ENCODE data around the gene GFRA3.
A peak's percentile ranks its signal among the peaks of the same experiment; 100 is the strongest.
"Not testable (repeated sequence)": the region's sequence is repeated elsewhere in the genome, so short reads cannot be mapped to it uniquely, and the experiment has no call there.

GFRA3 gene, protein sequence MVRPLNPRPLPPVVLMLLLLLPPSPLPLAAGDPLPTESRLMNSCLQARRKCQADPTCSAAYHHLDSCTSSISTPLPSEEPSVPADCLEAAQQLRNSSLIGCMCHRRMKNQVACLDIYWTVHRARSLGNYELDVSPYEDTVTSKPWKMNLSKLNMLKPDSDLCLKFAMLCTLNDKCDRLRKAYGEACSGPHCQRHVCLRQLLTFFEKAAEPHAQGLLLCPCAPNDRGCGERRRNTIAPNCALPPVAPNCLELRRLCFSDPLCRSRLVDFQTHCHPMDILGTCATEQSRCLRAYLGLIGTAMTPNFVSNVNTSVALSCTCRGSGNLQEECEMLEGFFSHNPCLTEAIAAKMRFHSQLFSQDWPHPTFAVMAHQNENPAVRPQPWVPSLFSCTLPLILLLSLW

DNA sequence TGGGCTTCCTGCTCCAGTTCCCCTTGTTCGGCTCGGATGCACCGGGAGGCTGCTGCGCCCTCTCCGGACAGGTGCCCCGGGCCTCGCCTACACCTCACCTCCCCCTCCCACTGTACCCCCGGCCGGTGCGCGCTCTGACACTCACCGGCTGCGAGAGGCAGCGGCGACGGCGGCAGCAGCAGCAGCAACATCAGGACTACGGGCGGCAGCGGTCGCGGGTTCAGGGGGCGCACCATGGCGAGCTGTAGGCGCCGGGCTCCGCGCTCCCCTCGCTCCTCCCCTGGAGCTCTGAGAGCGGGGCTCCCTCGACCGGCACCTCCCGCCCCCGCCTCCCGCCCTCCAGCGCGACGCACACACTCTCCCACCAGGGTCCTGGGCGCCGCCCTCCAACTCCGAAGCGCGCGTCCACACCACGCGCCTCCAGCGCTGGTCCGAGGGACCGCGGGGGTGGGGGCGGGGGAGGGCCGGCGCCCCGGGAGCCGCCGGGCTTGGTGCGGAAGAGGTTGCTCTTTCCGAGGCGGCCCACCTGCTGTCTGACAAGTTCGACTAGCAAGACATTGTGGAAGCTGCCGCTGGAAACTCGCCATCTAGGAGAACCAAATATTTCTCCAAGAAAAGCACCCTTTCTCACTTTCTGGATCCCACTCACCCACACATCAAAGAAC is at the start of gene GFRA3:
TSS of gene GFRA3 (minus strand) at position 433 of the 665 bp plus-strand sequence. CDS start at position 236, 197 bp downstream.
- DNase-seq: peak in 1 of 2 experiments; percentile 39

DNA sequence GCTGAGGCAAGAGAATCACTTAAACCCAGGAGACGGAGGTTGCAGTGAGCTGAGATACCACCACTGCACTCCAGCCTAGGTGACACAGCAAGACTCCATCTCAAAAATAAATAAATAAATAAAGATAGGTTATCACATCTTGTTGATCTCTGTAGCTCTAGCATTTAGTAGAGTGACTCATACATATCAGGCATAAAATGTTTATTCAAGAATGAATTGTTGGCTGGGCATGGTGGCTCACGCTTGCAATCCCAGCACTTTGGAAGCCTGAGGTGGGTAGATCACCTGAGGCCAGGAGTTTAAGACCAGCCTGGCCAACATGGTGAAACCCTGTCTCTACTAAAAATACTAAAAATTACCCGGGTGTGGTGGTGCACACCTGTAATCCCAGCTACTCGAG is 43.8 kb upstream of the GFRA3 start:
- DNase-seq: not testable (repeated sequence)

DNA sequence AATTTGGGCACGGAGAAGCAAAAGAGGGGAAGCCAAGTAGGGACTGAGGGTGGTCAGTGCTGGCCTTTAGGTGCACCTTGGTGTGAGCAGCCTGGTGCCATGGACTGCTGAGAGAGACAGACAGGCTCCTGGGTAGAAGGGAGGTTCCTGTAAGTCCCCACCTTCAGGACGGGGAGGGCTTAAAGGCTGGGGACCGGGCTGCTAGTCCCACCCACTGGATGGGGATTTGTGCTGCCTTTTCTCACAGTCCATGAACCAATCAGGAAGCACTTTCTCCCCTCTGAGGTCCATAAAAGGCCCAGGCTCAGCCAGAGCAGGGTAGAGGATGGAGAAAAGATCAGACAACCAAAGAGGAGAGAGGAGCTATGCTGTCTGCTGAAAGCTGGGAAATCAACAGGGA is 41.9 kb upstream of the GFRA3 start:
- no peak for DNase-seq

DNA sequence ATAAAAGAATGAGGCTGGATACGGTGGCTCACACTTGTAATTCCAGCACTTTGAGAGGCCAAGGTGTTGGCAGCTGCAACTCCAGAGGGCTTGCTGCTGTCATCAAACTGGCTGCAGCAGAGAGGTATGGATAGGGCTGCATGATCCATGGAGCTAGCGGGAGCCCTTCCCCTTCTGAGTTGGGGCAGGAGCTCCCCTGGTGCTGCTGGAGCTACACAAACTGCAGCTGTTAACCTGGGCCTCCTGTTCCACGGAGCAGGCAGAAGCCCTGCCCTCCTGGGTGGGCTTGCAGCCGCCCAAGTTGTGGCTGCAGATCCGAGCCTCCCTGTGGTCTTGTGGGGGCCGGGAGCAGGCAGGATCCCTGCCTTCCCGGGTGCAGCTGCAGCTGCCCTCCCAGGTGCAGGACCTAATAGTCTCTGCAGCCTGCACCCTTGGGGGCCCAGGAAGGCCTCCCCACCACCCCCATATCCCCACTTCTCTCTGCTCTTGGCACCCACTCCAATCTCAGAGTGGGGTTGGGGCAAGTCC is 41.4 kb upstream of the GFRA3 start:
- no peak for DNase-seq

DNA sequence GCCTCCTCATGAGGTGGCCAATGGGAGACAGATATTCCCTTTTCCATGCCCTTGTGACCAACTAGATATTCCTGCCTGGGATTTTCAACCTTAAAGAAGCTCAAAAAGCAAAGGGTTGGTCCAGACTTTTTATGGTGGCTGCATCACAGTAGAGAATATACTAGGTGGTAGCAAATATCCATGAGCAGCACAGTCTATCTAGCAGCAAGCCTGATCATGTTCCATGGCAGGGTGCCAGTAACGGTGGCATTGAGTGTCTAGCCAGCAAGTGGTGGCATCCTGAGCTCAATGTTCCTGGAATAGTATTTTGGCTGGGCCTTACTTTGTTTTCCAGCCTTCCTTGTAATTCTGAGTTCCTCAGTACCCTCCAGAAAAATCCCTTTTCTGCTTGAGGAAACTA is 31.4 kb upstream of the GFRA3 start:
- DNase-seq: no peak

DNA sequence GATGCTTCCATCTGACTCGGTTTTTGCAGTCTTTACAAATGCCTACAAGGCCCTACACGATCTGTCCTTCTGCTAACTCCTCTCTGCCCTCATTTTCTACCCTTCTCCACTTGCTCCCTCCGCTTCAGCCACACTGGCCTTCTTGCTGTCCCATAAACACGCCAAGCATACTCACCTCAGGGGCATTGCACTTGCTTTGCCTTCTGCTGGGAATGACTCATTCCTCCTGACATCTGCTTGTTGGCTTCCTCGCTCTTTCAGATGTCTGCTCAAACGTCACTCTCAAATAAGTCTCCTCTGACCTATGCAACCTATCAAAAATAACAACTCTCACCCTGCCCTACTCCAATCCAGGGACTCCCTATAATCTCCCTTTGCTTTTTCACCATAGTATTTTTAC is 29.0 kb upstream of the GFRA3 start:
- no peak for DNase-seq

DNA sequence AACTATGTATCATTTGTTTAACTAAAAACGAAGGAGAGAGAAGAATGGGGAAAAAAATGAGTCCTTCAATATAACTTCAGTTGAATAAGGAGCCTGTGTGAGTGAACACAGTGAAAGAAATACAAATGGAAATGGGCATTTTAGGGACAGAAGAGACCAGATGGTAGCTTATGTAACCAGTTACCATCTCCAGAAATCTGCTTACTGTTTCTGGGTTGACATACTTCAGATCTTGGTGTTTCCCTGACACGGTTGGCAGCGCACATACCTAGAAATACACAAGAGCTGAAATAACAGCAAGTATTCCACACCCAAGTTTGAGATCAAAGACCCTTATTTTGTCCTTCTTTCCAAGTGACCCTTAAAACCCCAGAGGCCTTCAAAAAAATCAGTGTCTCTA is 14.9 kb upstream of the GFRA3 start:
- DNase-seq: no peak

DNA sequence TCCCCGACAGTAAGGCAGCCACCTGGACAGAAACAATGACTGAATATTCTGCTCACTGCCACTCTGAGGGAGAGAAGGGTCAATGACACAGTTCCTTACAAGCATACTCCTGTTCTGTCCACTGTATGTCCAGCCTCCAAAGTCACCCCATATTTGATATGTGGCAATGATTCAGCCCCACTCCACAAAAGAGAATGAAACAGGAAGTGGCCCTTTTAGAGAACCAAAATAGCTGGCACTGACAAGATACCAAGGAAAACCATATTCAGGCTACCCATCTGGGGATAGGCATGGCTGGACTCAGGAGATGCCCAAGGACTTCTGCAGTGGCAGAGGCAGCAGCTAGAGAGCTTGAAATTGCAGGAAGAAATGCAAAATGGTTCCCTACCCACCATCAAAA is 12.8 kb upstream of the GFRA3 start:
- DNase-seq: no peak

DNA sequence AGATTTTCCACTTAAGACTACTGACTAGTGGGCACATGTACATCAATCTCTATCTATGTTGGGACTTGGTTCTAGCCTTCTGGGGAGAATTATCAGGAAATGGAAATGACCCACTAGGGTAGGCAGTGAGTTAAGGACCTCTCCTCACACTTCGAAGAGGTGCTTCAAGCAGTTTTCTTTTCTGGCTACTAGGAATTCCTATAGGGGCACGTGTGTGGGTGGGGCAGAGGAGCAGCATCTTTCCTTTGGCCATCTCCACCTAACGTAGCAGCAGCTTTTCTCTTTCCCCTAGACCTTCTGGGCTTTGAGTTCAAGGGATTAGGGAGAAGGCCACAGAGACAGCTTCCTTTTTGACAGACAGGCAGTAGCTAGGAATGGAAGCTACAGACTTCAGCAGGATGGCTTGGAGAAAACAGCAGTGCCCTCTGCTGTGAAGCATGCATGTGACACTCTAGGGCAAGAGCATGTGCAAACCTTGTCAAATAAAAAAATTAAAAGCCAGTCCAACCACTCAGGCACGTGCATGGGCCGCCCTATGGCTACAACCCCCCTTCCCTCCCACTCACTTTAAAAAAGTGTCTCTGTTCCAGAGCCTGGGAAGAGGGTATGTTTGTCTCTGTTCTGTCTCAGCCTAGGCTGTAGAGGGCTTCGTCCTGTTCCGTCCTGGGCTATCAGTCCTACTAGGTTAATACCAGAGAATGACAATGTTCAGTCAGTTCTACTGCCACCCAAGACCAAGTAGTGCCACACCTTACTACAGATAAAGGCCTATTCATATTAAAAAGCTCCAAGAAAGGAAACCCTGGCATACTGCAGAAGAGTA is 8.7 kb upstream of the GFRA3 start:
- peak in 1 of 2 experiments; percentile 26 for DNase-seq

DNA sequence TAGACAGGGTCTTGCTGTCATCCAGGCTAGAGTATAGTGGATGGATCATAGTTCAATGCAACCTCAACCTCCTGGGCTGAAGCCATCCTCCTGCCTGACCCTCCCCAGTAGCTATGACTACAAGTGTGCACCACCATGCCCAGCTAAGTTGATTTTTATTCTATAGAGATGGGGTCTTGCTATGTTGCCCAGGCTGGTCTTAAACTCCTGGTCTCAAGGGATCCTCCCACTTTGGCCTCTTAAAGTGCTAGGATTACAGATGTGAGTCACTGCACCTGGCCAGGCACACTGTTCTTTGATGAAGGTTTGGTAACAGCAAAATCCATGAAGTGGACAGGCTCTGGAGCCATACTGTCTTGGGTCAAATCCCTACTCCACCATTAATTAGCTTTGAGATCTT is 6.5 kb upstream of the GFRA3 start:
- no peak for DNase-seq

DNA sequence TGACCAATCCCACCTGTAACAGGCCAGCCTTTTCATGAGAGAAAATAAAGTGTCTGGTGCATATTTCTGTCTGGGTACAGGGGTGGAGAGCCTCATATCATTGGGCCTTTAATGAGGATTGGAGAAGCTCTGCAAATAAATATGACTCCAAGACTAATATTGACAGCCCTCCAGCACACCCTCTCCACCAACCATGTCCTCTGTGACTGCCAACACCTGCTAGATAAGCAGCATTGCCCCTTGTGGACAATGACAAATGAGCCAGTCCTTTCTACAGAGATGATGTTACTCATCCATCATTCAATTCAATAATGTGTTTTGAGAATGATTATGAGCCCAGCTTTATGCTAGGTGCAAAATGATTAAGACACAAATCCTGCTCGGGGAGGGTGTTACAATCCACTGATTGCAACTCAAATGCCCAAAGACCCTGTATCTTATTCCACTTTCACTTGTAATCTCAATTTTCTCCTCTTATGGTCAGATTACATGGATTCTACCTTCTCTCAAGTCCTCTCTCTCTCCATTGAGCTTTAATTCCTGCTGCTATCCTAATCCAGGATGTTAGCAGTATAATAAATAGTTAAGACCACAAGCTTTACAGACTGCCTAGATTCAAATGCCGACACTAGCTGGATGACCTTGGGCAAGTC is 2.1 kb upstream of the GFRA3 start:
- no peak for DNase-seq

DNA sequence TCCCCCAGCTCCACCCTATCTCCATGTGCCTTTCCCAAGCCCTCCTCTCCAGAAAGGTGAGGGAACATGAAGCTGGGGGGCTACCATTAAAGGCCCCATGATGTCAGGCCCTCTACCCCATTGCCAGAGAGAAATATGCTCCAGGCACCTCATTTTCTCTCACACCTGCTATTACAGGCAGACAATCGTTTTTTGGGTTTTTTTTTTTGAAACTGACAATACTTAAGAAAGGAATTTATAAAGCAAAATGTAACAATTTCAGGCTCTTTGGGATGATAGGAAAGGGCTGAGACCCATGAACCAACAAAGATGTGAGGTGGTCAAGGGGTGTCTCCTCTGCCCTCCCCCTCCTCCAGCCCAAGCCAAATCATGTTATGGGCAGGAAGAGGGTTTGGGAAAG is 1.5 kb upstream of the GFRA3 start:
- no peak for DNase-seq

DNA sequence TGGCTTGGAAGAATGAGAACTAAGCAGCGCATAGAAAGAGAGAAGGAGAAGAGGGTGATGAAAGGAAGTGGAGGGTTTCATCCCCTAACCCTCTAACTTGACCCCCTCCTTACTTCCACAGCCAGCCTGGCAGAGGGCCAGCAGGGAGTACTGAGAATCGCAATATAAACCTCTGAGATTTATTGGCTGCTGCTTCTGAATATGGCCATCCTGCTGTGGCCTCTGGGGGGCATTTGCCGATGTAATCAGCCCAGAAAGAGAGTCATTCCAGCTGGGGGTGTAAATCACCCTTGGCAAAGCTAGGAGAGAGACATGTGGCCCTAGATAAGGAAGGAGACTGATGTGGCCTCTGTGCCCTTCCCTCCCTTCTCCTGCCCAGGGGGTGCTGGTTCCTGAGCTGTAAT is 960 bp upstream of the GFRA3 start:
- peak in 1 of 2 experiments; percentile 19 for DNase-seq

DNA sequence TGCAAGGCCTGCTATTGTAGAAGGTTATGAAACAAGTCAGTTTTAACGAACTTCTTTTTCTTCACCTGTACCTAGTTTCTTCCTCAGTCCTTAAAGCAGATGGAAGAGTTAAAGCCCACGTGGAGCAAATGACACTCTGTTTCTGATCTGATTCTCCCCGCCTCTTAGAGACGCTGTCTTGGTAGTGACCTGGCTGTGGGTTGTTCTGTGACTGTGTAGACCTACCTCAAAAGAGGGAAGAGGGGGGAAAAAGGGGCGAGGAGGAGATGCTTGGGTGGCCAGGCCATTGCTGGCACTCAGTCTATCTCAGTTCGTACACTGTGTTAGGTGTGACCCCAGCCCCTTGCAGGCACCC is 610 bp downstream of the GFRA3 start:
- DNase-seq: no peak

DNA sequence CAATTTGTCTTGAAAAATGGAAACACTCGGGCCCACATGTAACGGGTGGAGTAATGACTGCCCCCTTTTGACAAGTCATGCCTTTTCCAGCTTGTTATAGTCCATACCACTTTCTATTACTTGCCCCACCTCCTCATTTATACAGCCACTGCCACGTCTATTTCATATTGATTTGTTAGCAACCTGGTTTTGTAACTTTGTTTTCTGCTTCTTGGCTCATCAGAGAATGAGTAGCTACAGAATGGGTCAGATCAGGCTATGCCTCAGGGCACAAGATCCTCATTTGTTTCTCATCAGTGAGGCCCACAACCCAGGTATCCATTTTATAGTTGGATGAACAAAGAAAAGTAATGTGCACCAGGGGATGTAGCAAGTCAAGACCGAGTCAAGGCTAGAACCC is 1.7 kb downstream of the GFRA3 start:
- DNase-seq: no peak

DNA sequence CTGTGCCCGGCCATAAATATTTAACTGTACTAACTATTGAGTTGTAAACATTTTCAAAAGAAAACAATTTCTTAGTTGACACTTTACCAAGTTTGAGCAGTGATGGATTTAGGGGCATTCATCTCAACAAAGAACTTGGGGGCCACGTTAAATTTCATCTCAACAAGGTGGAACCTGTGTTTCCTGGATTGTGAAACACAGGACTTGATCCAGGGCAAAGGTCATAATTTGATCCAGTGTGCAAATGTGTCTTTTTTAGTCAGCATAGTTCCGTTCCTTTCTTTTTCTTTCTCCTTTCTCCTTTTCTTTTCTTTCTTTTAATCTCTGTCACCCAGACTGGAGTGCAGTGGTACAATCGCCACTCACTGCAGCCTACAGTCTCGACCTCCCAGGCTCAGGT is 3.1 kb downstream of the GFRA3 start:
- DNase-seq: no peak

DNA sequence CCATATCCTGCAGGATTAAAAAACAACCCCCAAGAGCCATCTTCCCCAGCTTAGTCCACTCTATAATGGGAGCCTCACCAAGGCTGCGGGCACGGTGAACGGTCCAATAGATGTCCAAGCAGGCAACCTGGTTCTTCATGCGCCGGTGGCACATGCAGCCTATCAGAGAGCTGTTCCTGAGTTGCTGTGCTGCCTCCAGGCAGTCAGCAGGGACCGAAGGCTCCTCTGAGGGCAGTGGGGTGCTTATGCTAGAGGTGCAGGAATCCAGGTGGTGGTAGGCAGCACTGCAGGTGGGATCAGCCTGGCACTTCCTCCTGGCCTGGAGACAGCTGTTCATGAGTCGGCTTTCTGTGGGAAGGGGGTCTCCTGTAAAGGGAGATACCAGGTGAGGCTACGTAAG is 10.2 kb downstream of the GFRA3 start:
- no peak for DNase-seq

DNA sequence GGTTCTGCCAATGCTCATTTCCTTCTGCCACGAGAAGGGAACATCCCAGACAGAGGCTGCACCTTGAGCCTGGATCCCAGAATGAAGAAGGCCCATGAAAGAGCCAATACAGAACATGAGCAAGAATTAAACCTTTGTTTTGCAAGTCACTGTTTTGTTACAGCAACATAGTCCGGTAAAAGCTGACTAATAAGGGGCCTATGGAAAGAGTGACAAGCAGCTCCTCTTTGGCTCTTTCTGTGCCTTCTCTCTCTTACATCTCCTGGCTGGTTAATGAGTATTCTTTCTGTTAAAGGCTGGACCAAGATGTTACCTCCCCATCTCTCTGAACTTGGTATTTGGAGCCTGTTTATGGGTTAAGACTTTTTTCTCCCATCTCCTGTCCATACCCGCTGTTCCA is 10.8 kb downstream of the GFRA3 start:
- no peak for DNase-seq

DNA sequence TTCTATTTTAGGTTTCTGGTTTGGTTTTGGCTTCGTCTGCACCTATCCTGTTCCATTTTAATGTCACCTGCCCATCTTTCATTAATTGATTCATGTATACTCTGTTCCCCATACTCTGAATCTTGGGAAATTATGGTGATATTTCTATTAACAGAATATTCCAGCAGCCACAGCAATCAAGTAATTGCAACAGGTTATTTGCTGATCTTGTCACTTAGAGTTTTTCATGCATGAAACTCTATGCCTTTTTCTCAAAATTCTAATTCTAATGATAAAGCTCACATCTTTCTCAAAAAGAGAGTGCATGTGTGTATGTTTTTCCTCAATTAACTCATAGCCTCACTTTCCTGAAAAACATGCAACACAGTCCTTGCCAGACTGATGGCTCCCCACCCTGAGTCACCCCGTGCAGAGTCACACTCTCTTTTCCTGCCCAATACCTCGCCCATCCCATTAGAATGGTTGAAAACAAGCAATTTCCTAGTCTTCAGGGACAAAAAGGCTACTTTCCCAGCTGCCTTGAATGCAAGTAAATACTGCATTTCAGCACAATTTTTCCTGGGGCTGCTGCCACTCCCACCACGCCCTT is 15.6 kb downstream of the GFRA3 start:
- no peak for DNase-seq

DNA sequence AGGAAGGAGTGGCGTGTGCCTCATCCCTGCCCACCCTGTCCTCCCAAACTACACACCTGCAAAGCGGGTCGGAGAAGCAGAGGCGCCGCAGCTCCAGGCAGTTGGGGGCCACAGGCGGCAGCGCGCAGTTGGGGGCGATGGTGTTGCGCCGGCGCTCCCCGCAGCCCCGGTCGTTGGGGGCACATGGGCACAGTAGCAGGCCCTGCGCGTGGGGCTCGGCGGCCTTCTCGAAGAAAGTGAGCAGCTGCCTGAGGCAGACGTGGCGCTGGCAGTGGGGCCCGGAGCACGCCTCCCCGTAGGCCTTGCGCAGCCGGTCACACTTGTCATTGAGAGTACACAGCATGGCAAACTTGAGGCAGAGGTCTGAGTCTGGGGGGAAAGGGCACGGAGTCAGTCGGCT is 16.8 kb downstream of the GFRA3 start:
- DNase-seq: no peak

DNA sequence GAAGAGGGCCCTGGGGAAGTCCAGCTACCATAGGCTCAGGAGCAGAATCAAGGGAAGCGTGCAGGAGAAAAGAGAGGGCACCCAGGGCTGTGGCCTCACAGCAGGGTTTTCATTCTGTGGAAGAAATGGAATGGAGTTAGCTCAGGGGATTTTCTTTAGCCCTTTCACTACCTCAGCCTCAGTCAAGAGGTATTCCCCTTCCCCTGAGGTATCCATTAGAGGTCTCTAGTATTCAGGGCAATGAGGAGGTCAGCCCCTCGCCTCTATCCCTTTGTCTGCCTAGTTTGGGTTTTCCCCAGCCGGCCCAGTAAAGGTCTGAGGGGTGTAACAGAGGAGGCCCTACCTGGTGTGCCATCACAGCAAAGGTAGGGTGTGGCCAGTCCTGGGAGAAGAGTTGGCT is 21.5 kb downstream of the GFRA3 start:
- no peak for DNase-seq

DNA sequence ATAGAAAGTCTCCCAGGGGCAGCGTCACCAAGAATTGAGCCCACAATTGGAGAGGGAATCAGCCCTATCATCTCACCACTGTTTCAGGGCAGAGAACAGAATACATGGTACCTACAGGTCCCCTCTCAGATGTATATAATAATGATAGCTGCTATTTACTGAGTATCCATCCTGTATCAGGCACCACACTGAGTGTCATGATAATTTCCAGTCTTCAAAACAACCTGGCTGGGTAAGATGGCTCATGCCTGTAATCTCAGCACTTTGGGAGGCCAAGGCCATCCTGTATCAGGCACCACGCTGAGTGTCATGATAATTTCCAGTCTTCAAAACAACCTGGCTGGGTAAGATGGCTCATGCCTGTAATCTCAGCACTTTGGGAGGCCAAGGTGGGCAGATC is 26.6 kb downstream of the GFRA3 start:
- DNase-seq: not testable (repeated sequence)

DNA sequence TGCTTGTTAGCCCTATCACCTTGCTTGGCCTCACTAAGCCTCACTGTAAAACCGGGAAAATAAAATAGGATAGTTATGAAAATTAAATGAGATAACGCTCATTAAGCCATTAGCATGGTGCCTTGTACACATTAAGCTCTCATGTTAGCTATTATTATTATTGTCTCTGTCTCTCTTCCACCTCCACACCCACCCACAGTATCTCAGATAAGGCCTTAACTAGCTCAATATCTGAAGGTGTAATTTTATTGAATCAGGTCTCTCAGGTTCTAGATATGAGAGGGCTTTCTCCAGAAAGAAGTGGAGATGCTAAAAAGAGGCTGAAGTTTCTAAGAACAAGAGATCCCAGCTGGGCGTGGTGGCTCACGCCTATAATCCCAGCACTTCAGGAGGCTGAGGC is 27.6 kb downstream of the GFRA3 start:
- DNase-seq: no peak
